ENCODE measurements around the gene TNRC18. TPM values are rescaled to one million over a fixed set of nuclear protein-coding genes. Genes with fewer than 3 reads are reported as not detected.

TNRC18 gene
- total and polyA plus RNA-seq, 4 experiments from 2014 or later: 0.11 to 48.9 (median 24.5) TPM

GRCh38 chr7:5393748-5394147, 29.9 kb downstream of the TNRC18 start:
- Histone ChIP-seq H3K4me3 (ENCODE audit: low read length in 2 of 2) (no peak overlapping the region), H3K27ac (ENCODE audit: low read depth, low read length) (no peak overlapping the region), H3K9me3 (ENCODE audit: control insufficient read depth in 1 of 2, low read length in 2 of 2) (no peaks in the 10 kb centered on the region), H3K27me3 (ENCODE audit: insufficient read depth, low read length) (no peaks in the 10 kb centered on the region), H3K36me3 (ENCODE audit: insufficient read depth, low read length) (peaks cover 29% of the 10 kb centered on the region), H3K4me1 (ENCODE audit: insufficient read depth, low read length) (peaks cover 27% of the 10 kb centered on the region)
- Mint-ChIP-seq H3K27ac (peak overlapping the region in 4 of 7 donors; percentile 64 to 87 (median 83)), H3K36me3 (peaks cover 12 to 30% of the 10 kb centered on the region in 2 donors), H3K4me1 (peaks cover 11 to 44% (median 30%) of the 10 kb centered on the region in 4 donors), H3K27me3 (no peaks in the 10 kb centered on the region), H3K9me3 (no peaks in the 10 kb centered on the region), H3K4me3 (peak overlapping the region in 6 of 8 donors; percentile 10 to 69 (median 45))
- ChIA-PET CTCF (ENCODE audit: partially characterized antibody) (interaction anchor here (0.7 to 0.8 kb wide), 2 partner anchors 11 to 12 kb away, joined by 3 to 4 read pairs; no protein-coding TSS in a partner anchor), POLR2A (ENCODE audit: partially characterized antibody) (interaction anchor here (1.2 kb wide), 1 partner anchor 32 kb away, joined by 3 read pairs; no protein-coding TSS in a partner anchor)
- intact Hi-C loops (cut with micrococcal nuclease): no loop called here
- no peak for DNase-seq

- Mint-ChIP-seq H3K4me1 (peaks cover 11 to 44% (median 30%) of the 10 kb centered on the region in 4 donors), H3K36me3 (peaks cover 12 to 30% of the 10 kb centered on the region in 2 donors), H3K27ac (peak overlapping the region in 4 of 7 donors; percentile 30 to 61 (median 44)), H3K4me3 (peak overlapping the region in 3 of 8 donors; percentile 15 to 25 (median 15)), H3K9me3 (no peaks in the 10 kb centered on the region), H3K27me3 (no peaks in the 10 kb centered on the region)
- no peaks in the 10 kb centered on the region for H3K9me3 ChIP-seq (ENCODE audit: control insufficient read depth in 1 of 2, low read length in 2 of 2)
- ChIA-PET POLR2A (ENCODE audit: partially characterized antibody) (interaction anchor here (1.2 kb wide), 1 partner anchor 32 kb away, joined by 3 read pairs; no protein-coding TSS in a partner anchor), CTCF (ENCODE audit: partially characterized antibody) (no interaction called here)
- intact Hi-C loops (cut with micrococcal nuclease): no loop called here
- no peak overlapping the region for H3K27ac ChIP-seq (ENCODE audit: low read depth, low read length)
- H3K36me3 ChIP-seq (ENCODE audit: insufficient read depth, low read length): peaks cover 29% of the 10 kb centered on the region
- H3K4me1 ChIP-seq (ENCODE audit: insufficient read depth, low read length): peaks cover 27% of the 10 kb centered on the region
- no peak overlapping the region for H3K4me3 ChIP-seq (ENCODE audit: low read length in 2 of 2)
- no peak for DNase-seq
- H3K27me3 ChIP-seq (ENCODE audit: insufficient read depth, low read length): no peaks in the 10 kb centered on the region
Measured at GRCh38 chr7:5393328-5393727, 30.3 kb downstream of the TNRC18 start.

- ChIA-PET CTCF (ENCODE audit: partially characterized antibody) (interaction anchor here (1.6 kb wide), 1 partner anchor 9 kb away, joined by 3 read pairs; no protein-coding TSS in a partner anchor), POLR2A (ENCODE audit: partially characterized antibody) (interaction anchor here (1.3 kb wide), 1 partner anchor 11 kb away, joined by 5 read pairs; no protein-coding TSS in a partner anchor)
- Mint-ChIP-seq H3K9me3 (no peaks in the 10 kb centered on the region), H3K36me3 (peaks cover 16 to 36% of the 10 kb centered on the region in 2 donors), H3K4me1 (peaks cover 10 to 36% (median 22%) of the 10 kb centered on the region in 4 donors), H3K27ac (peak overlapping the region in 1 of 7 donors; percentile 41), H3K4me3 (no peak overlapping the region), H3K27me3 (no peaks in the 10 kb centered on the region)
- H3K27me3 ChIP-seq (ENCODE audit: insufficient read depth, low read length): no peaks in the 10 kb centered on the region
- no peaks in the 10 kb centered on the region for H3K9me3 ChIP-seq (ENCODE audit: control insufficient read depth in 1 of 2, low read length in 2 of 2)
- intact Hi-C loops (cut with micrococcal nuclease): no loop called here
- peaks cover 14% of the 10 kb centered on the region for H3K4me1 ChIP-seq (ENCODE audit: insufficient read depth, low read length)
- no peak overlapping the region for H3K4me3 ChIP-seq (ENCODE audit: low read length in 2 of 2)
- no peak for DNase-seq
- H3K27ac ChIP-seq (ENCODE audit: low read depth, low read length): no peak overlapping the region
- H3K36me3 ChIP-seq (ENCODE audit: insufficient read depth, low read length): peaks cover 36% of the 10 kb centered on the region
Measured at GRCh38 chr7:5390918-5391317, 32.7 kb downstream of the TNRC18 start.

GRCh38 chr7:5388905-5389433, 34.7 kb downstream of the TNRC18 start:
- Mint-ChIP-seq H3K9me3 (no peaks in the 10 kb centered on the region), H3K4me1 (peaks cover 11 to 33% (median 18%) of the 10 kb centered on the region in 4 donors), H3K27me3 (no peaks in the 10 kb centered on the region), H3K36me3 (peaks cover 15 to 40% of the 10 kb centered on the region in 2 donors), H3K4me3 (no peak overlapping the region), H3K27ac (no peak overlapping the region)
- Histone ChIP-seq H3K27me3 (ENCODE audit: insufficient read depth, low read length) (no peaks in the 10 kb centered on the region), H3K36me3 (ENCODE audit: insufficient read depth, low read length) (peaks cover 33% of the 10 kb centered on the region), H3K27ac (ENCODE audit: low read depth, low read length) (no peak overlapping the region), H3K4me1 (ENCODE audit: insufficient read depth, low read length) (peaks cover 10% of the 10 kb centered on the region), H3K9me3 (ENCODE audit: control insufficient read depth in 1 of 2, low read length in 2 of 2) (no peaks in the 10 kb centered on the region), H3K4me3 (ENCODE audit: low read length in 2 of 2) (no peak overlapping the region)
- DNase-seq: no peak
- ChIA-PET POLR2A (ENCODE audit: partially characterized antibody) (no interaction called here), CTCF (ENCODE audit: partially characterized antibody) (no interaction called here)
- intact Hi-C loops (cut with micrococcal nuclease): no loop called here

GRCh38 chr7:5388273-5388901, 35.2 kb downstream of the TNRC18 start:
- H3K4me1 ChIP-seq (ENCODE audit: insufficient read depth, low read length): peaks cover 13% of the 10 kb centered on the region
- Mint-ChIP-seq H3K4me1 (peaks cover 9 to 30% (median 15%) of the 10 kb centered on the region in 4 donors), H3K36me3 (peaks cover 12 to 37% of the 10 kb centered on the region in 2 donors), H3K27me3 (no peaks in the 10 kb centered on the region), H3K4me3 (no peak overlapping the region), H3K9me3 (no peaks in the 10 kb centered on the region), H3K27ac (no peak overlapping the region)
- H3K27ac ChIP-seq (ENCODE audit: low read depth, low read length): no peak overlapping the region
- H3K36me3 ChIP-seq (ENCODE audit: insufficient read depth, low read length): peaks cover 28% of the 10 kb centered on the region
- peak in 1 of 5 donors; percentile 7 for DNase-seq
- ChIA-PET POLR2A (ENCODE audit: partially characterized antibody) (no interaction called here), CTCF (ENCODE audit: partially characterized antibody) (no interaction called here)
- H3K4me3 ChIP-seq (ENCODE audit: low read length in 2 of 2): no peak overlapping the region
- H3K9me3 ChIP-seq (ENCODE audit: control insufficient read depth in 1 of 2, low read length in 2 of 2): no peaks in the 10 kb centered on the region
- H3K27me3 ChIP-seq (ENCODE audit: insufficient read depth, low read length): no peaks in the 10 kb centered on the region
- intact Hi-C loops (cut with micrococcal nuclease): no loop called here

- peaks cover 6 to 34% of the 10 kb centered on the region in 2 donors for H3K36me3 Mint-ChIP-seq
- Histone ChIP-seq H3K9me3 (ENCODE audit: control insufficient read depth in 1 of 2, low read length in 2 of 2) (no peaks in the 10 kb centered on the region), H3K27me3 (ENCODE audit: insufficient read depth, low read length) (no peaks in the 10 kb centered on the region), H3K4me3 (ENCODE audit: low read length in 2 of 2) (no peak overlapping the region), H3K27ac (ENCODE audit: low read depth, low read length) (no peak overlapping the region), H3K4me1 (ENCODE audit: insufficient read depth, low read length) (peaks cover 20% of the 10 kb centered on the region), H3K36me3 (ENCODE audit: insufficient read depth, low read length) (peaks cover 21% of the 10 kb centered on the region)
- ChIA-PET POLR2A (ENCODE audit: partially characterized antibody) (no interaction called here), CTCF (ENCODE audit: partially characterized antibody) (no interaction called here)
- H3K4me3 Mint-ChIP-seq: no peak overlapping the region
- H3K4me1 Mint-ChIP-seq: peaks cover 9 to 30% (median 16%) of the 10 kb centered on the region in 4 donors
- H3K9me3 Mint-ChIP-seq: no peaks in the 10 kb centered on the region
- no peak overlapping the region for H3K27ac Mint-ChIP-seq
- no peak for DNase-seq
- no peaks in the 10 kb centered on the region for H3K27me3 Mint-ChIP-seq
- intact Hi-C loops (cut with micrococcal nuclease): no loop called here
Measured at GRCh38 chr7:5387711-5388245, 35.9 kb downstream of the TNRC18 start.

- no peak for DNase-seq
- peak overlapping the region in 2 of 8 donors; percentile 35 to 42 for H3K4me3 Mint-ChIP-seq
- POLR2A ChIA-PET (ENCODE audit: partially characterized antibody): no interaction called here
- no peak overlapping the region for H3K27ac Mint-ChIP-seq
- Histone ChIP-seq H3K27me3 (ENCODE audit: insufficient read depth, low read length) (no peaks in the 10 kb centered on the region), H3K36me3 (ENCODE audit: insufficient read depth, low read length) (peaks cover 11% of the 10 kb centered on the region), H3K4me1 (ENCODE audit: insufficient read depth, low read length) (peaks cover 28% of the 10 kb centered on the region), H3K4me3 (ENCODE audit: low read length in 2 of 2) (no peak overlapping the region), H3K27ac (ENCODE audit: low read depth, low read length) (no peak overlapping the region), H3K9me3 (ENCODE audit: control insufficient read depth in 1 of 2, low read length in 2 of 2) (no peaks in the 10 kb centered on the region)
- intact Hi-C loops (cut with micrococcal nuclease): no loop called here
- no peaks in the 10 kb centered on the region for H3K27me3 Mint-ChIP-seq
- peaks cover 17 to 44% (median 25%) of the 10 kb centered on the region in 4 donors for H3K4me1 Mint-ChIP-seq
- no peaks in the 10 kb centered on the region for H3K9me3 Mint-ChIP-seq
- H3K36me3 Mint-ChIP-seq: peaks cover 4 to 22% of the 10 kb centered on the region in 2 donors
- CTCF ChIA-PET (ENCODE audit: partially characterized antibody): interaction anchor here (1.3 kb wide), 1 partner anchor 19 kb away, joined by 3 read pairs; no protein-coding TSS in a partner anchor
Measured at GRCh38 chr7:5384618-5385017, 39.0 kb downstream of the TNRC18 start.

Measured in CD4-positive, alpha-beta memory T cell (primary cell).